Esophagus muscularis mucosa (tissue), 4 donors: ENCODE results near the gene UBE2S. TPM values are rescaled to one million over a fixed set of nuclear protein-coding genes. Genes with fewer than 3 reads are reported as not detected.
"Not testable (repeated sequence)": the region's sequence is repeated elsewhere in the genome, so short reads cannot be mapped to it uniquely, and the experiment has no call there.

Experiments used
- DNase-seq: peaks from one replicate; pipeline ENCODE4 v3.0.0-alpha.2; 2017; ENCODE audit errors: extremely low spot score
- H3K27ac ChIP-seq, 4 donors: fragments of 200-600 bp; sonication (generic); replicated peaks in 1 of 4; 1 replicate in 3 of 4; 2 replicates in 1 of 4; pipeline ENCODE4 v1.5.1; 2016 to 2019; ENCODE audit warnings: mild to moderate bottlenecking in 1 of 4
- H3K27me3 ChIP-seq, 4 donors: fragments of 200-600 bp; sonication (generic); one replicate each; pipeline versions ENCODE4 v1.5.1 to v1.6.0; 2016 to 2019
- H3K36me3 ChIP-seq, 4 donors: fragments of 200-600 bp; sonication (generic); one replicate each; pipeline ENCODE4 v1.5.1; 2016 to 2019
- H3K4me1 ChIP-seq, 4 donors: fragments of 200-600 bp; sonication (generic); one replicate each; pipeline ENCODE4 v1.5.1; 2016 to 2019
- H3K4me3 ChIP-seq, 4 donors: fragments of 200-600 bp; sonication (generic); 1 replicate in 2 of 4; 2 replicates in 2 of 4; pipeline ENCODE4 v1.5.1; 2016 to 2019; ENCODE audit warnings: mild to moderate bottlenecking in 4 of 4, moderate library complexity in 1 of 4
- H3K9me3 ChIP-seq, 4 donors: fragments of 200-600 bp; sonication (generic); 1 replicate in 3 of 4; 2 replicates in 1 of 4; pipeline ENCODE4 v1.5.1; 2016 to 2019
- EP300 ChIP-seq: sonication (generic); formaldehyde crosslinking; IDR thresholded peaks from one replicate; pipeline ENCODE4 v1.6.1; 2017; ENCODE audit warnings: antibody characterized with exemption
- POLR2A ChIP-seq: fragments of 450-650 bp; IDR thresholded peaks from one replicate; pipeline ENCODE4 v1.6.1; 2017; ENCODE audit warnings: antibody characterized with exemption, moderate library complexity, mild to moderate bottlenecking, low read depth
- POLR2AphosphoS5 ChIP-seq, 2 donors: sonication (generic); formaldehyde crosslinking; IDR thresholded peaks; one replicate each; pipeline ENCODE4 v1.6.1; 2017; ENCODE audit warnings: antibody characterized with exemption in 2 of 2
- WGBS: methylation state at CpG from one replicate; pipeline ENCODE4 v1.1.5; 2018; 5-methylcytosine and 5-hydroxymethylcytosine counted together
- intact Hi-C: fragments of 100-400 bp; cut with DNase I; formaldehyde crosslinking; loops from one replicate; pipeline ENCODE4 v1.15.1; 2023
- total RNA-seq, 4 donors: library from RNA; depleted of rRNA; stranded (reverse); fragments of >200 nt; gene quantifications; one replicate each; pipeline versions ENCODE4 v1.1.0 to v1.2.1, GENCODE V29; 2016
- TF ChIP-seq, protein P1 (sequence below), 3 experiments: fragments of 200-600 bp in 2 of 3; fragments of 450-650 bp in 1 of 3; sonication (generic) in 2 of 3; IDR thresholded peaks; one replicate each; pipeline ENCODE4 v1.5.1; 2017 to 2019; ENCODE audit warnings: antibody characterized with exemption in 3 of 3, mild to moderate bottlenecking in 2 of 3, moderate library complexity in 1 of 3

UBE2S gene
- total RNA-seq, 4 donors from 2014 or later, result 9.1 to 37.9 (median 22.0) TPM

DNA sequence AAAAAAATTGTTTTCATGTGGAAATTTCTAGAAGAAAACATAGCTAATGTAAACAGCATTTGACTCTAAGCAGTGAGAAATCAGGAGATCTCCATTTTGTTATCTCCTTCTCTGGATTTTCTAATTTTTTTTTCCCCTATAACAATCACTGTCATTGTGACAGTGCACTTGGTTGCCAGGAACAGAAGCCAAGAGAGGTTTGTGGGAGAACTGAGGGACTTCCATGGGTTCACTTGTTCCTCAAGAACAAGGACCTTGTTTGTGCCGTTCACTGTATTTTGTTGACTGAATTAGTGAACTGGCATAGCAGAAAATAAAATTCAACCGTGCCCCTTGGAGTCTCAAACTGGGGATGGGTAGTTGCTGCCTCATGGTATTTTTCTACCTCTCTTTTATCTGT lies 18.5 kb upstream of the UBE2S start:
- no peak for TF ChIP-seq EP300
- TF ChIP-seq, protein P1, sequence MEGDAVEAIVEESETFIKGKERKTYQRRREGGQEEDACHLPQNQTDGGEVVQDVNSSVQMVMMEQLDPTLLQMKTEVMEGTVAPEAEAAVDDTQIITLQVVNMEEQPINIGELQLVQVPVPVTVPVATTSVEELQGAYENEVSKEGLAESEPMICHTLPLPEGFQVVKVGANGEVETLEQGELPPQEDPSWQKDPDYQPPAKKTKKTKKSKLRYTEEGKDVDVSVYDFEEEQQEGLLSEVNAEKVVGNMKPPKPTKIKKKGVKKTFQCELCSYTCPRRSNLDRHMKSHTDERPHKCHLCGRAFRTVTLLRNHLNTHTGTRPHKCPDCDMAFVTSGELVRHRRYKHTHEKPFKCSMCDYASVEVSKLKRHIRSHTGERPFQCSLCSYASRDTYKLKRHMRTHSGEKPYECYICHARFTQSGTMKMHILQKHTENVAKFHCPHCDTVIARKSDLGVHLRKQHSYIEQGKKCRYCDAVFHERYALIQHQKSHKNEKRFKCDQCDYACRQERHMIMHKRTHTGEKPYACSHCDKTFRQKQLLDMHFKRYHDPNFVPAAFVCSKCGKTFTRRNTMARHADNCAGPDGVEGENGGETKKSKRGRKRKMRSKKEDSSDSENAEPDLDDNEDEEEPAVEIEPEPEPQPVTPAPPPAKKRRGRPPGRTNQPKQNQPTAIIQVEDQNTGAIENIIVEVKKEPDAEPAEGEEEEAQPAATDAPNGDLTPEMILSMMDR (IDR thresholded peaks at IDR 0.05), result no peak
- TF ChIP-seq POLR2A, result no peak
- no peak for TF ChIP-seq POLR2AphosphoS5 (IDR thresholded peaks at IDR 0.05)
- intact Hi-C loops, result no loop called here
- WGBS, result 80% methylated on average over 2 of the region's 2 CpGs
- no peak overlapping the region for H3K27ac ChIP-seq
- peaks cover 0 to 84% (median 10%) of the 10 kb centered on the region in 4 donors for H3K27me3 ChIP-seq
- no peak overlapping the region for H3K4me3 ChIP-seq
- H3K36me3 ChIP-seq, result no peaks in the 10 kb centered on the region
- DNase-seq, result no peak
- no peaks in the 10 kb centered on the region for H3K4me1 ChIP-seq
- H3K9me3 ChIP-seq, result no peaks in the 10 kb centered on the region

DNA sequence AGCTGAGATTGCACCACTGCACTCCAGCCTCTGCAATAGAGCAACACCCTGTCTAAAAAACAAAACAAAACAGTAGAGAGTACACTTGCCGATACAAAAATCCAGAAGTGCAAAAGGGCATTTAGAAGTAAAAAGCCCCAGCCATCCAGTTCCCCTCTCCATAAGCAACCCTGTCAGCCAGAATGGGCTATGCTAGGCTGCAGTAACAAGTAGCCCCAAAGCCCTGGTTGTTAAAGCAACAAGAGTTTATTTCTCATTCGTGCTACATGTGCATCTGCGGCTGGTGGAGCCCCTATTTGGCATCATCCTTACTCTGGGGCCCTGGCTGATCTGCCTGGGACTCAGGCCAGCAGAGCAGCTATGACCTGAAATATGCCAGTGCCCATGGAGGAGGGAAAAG lies 16.9 kb upstream of the UBE2S start:
- intact Hi-C loops, result no loop called here
- 70% methylated on average over 3 of the region's 3 CpGs for WGBS
- Histone ChIP-seq H3K27me3 (peaks cover 0 to 82% (median 8%) of the 10 kb centered on the region in 4 donors), H3K36me3 (no peaks in the 10 kb centered on the region), H3K9me3 (no peaks in the 10 kb centered on the region), H3K27ac (no peak overlapping the region), H3K4me1 (no peaks in the 10 kb centered on the region), H3K4me3 (no peak overlapping the region)
- no peak for DNase-seq
- TF ChIP-seq POLR2A (no peak), EP300 (no peak), POLR2AphosphoS5 (IDR thresholded peaks at IDR 0.05) (no peak)
- TF ChIP-seq, protein P1 (IDR thresholded peaks at IDR 0.05), result no peak

DNA sequence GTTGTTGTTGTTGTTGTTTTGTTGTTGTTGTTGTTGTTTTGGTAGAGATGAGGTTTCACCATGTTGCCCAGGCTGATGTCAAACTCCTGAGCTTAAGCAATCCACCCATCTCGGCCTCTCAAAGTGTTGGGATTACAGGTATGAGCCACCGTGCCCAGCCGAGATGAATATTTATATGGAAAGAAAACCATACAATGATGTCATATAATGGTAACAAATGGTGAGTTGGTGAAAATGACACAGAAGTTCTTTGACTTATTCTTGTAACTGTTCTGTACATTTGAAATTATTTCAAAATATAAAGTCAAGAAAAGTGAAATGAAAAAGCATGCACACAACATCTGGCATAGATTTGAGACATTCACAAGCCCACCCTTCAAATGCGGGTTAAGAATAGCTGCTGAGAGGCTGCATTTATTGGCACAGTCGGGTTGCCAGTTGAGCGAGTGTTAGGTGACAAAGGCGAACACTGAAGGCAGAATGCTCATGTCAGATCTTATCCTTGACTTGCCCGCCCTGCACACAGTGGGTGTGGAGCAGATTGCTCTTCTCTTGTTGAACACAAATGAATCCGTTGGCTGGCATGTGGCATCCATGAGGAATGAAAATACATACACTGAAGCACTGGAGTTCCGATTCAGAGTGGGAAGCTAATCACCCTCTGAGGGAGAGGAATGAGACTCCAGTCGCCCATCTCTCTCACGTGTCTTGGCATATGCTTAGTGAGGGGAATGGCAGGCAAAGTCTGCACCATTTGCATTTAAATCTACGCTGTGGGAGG lies 15.8 kb upstream of the UBE2S start:
- Histone ChIP-seq H3K4me3 (no peak overlapping the region), H3K36me3 (no peaks in the 10 kb centered on the region), H3K4me1 (no peaks in the 10 kb centered on the region), H3K9me3 (no peaks in the 10 kb centered on the region), H3K27me3 (peaks cover 0 to 80% (median 3%) of the 10 kb centered on the region in 4 donors), H3K27ac (no peak overlapping the region)
- no peak for TF ChIP-seq EP300
- no peak for TF ChIP-seq POLR2AphosphoS5 (IDR thresholded peaks at IDR 0.05)
- TF ChIP-seq POLR2A, result no peak
- TF ChIP-seq, protein P1 (IDR thresholded peaks at IDR 0.05), result no peak
- 68% methylated on average over 13 of the region's 13 CpGs for WGBS
- intact Hi-C loops, result no loop called here
- DNase-seq, result no peak

DNA sequence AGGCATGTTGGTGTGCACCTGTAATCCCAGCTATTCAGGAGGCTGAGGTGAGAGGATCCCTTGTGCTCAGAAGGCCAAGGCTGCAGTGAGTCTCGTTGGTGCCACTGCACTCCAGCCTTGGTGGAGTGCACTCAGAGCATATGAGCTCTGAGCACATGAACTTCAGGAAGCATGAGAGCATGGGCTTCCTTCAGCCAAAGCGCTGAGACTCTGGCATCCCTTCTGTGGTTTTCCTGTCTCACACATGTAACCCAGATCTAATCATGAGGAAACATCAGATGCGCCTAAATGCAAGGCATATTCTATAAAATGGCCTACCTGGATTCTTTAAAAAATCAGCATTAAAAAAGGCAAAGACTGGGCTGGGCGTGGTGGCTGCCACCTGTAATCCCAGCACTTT lies 13.7 kb upstream of the UBE2S start:
- DNase-seq, H3K4me1 ChIP-seq, intact Hi-C loops, H3K27ac ChIP-seq, H3K4me3 ChIP-seq, H3K36me3 ChIP-seq, H3K9me3 ChIP-seq: not testable (repeated sequence)
- WGBS, result 73% methylated on average over 4 of the region's 4 CpGs
- peaks cover 0 to 68% (median 3%) of the 10 kb centered on the region in 4 donors for H3K27me3 ChIP-seq

DNA sequence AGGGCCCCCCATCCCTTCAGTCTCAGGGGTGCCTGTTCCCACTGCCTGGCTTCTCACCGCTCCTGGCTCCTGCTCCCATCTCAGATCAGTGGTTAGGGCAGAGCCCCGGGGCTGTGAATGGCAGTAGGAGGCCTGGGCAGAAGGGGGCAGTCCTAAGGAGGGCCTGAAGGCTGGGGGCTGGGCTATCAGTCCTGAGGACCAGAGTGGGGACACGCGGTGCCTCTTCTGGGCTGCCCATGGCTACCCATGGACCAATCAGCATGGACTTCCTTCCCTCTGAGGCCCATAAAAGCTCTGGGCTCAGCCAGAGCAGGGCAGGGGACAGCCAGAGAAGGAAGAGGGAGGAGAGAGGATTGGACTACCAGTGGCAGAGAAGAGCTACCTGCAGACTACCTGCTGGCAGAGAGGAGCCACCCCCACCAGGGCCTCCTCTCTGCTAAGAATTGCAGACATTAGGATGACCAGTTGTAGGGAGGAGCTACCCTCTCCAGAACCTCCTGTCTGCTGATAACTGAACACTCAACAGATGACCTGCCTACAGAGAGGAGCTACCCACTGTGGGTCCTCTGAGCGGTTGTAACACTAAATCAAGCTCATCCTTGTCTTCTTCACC lies 12.1 kb upstream of the UBE2S start:
- H3K9me3 ChIP-seq, result no peaks in the 10 kb centered on the region
- H3K36me3 ChIP-seq, result no peaks in the 10 kb centered on the region
- no peak overlapping the region for H3K4me3 ChIP-seq
- WGBS, result 76% methylated on average over 4 of the region's 5 CpGs
- no peak for DNase-seq
- H3K27me3 ChIP-seq, result peaks cover 0 to 68% (median 0%) of the 10 kb centered on the region in 4 donors
- TF ChIP-seq EP300 (no peak), POLR2A (no peak), POLR2AphosphoS5 (IDR thresholded peaks at IDR 0.05) (no peak)
- TF ChIP-seq, protein P1 (IDR thresholded peaks at IDR 0.05), result no peak
- intact Hi-C loops, result loop anchor here (10.0 kb wide), 2 partner anchors 115 to 275 kb away; partner anchors contain the start of gene TNNT1
- H3K4me1 ChIP-seq, result no peaks in the 10 kb centered on the region
- H3K27ac ChIP-seq, result no peak overlapping the region
